GM03348 (cell line): Measurements from ENCODE around the gene STAMBP.
"Not testable (repeated sequence)": the region's sequence is repeated elsewhere in the genome, so short reads cannot be mapped to it uniquely, and the experiment has no call there.

Experiments used
- DNase-seq: peaks from one replicate; pipeline ENCODE4 v3.0.0; 2012; ENCODE audit warnings: low spot score

The STAMBP gene

GRCh38 chr2:73887596-73888353 lies 59.0 kb downstream of the STAMBP start:
- DNase-seq = not testable (repeated sequence)

DNA sequence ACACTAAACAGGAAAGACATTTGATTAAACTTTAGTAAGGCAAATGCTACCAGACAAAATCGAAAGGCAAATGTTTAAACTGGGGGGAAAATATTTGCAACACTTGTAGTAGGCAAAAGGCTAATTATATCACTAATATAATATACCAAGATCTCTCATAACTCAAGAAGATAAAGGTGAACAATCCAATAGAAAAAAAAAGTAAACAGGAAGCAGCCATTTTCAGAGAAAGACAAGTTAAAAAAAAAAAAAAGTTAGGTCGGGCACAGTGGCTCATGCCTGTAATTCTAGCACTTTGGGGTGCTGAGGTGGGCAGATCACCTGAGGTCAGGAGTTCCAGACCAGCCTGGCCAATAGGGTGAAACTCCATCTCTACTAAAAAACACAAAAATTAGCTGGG lies 59.6 kb downstream of the STAMBP start:
- DNase-seq = no peak

DNA sequence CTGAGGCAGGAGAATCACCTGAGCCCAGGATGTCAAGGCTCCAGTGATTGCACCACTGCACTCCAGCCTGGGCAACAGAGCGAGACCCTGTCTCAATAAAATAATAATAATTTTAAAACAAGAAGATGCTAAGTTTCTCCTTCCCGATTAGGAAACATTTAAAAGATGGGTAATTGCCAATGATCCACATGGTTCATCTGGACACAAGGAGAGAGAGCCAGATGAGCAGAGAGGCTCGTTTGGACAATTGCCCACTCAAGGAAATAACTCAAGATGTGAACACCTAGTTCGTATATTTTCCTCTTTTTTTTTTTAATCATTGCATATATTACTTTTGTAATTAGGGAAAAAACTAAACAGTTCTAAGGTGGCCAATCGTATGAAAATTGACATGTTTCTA lies 60.4 kb downstream of the STAMBP start:
- no peak for DNase-seq

- no peak for DNase-seq
These were observed 61.7 kb downstream of the STAMBP start for GRCh38 chr2:73890301-73891092.

DNA sequence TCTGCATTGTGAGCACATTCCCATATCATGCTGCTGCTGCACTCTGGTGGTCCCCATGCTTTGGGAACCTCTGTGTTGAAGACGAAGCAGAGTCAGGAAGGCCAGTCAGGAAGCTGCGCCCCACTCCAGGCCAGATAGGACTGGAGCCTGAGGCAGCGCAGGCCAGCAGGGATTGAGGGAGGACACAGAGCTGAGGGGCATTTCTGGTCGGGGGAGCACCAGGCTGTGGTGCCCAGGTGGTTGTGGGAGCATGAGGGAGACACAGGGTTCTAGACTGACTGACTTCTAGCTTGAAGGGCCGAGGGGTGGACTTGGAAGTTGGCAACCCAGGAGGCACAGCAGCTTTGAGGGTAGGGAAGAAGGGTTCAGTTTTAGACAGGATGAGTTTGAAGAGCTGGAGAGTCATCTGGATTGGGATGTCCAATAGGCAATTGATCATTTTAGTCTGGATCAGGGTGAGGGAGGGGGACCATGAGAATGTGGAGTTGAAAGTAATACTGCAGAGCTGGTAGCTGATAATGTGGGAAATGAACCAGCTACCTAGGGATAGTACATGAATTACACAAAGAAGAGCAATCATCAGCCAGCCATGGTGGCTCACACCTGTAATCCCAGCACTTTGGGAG lies 62.6 kb downstream of the STAMBP start:
- DNase-seq = no peak

GRCh38 chr2:73892631-73893329 lies 64.0 kb downstream of the STAMBP start, which contains the start of gene ACTG2:
Gene ACTG2, plus strand, starts transcription at chr2:73893008. Its CDS starts 8,304 bp downstream, at chr2:73901312.
- DNase-seq = no peak

DNA sequence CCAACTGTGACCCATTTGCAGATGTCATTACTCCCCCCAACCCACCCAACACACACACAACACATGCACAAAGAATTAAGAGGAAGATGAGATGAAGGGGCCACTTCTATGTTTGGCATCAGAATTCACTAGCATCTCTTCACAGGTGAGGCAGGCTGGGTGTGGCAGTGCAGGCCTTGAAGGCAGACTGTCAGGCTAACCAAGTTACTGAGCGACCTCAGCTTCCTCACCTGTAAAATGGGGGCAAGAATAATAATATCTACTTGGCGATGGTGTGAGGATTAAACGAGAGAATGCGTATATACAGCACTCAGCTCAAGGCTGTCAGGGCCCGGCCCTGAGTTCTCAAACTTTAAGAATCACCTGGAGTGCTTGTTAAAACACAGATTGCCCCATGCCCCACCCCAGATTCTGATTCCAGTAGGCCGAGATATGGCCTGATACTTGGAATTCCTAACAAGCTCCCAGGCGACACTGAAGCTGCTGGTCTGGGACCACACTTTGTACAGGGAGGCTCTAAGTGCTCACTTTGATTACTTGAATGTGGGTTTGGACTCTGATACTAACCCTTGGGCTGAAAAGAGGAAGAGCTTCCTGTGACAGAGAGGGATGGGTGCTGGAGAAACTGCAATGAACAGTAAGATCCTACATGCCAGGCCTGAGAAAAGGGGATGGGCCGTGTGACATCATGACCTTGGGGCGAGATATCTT lies 65.2 kb downstream of the STAMBP start:
- DNase-seq = no peak

DNA sequence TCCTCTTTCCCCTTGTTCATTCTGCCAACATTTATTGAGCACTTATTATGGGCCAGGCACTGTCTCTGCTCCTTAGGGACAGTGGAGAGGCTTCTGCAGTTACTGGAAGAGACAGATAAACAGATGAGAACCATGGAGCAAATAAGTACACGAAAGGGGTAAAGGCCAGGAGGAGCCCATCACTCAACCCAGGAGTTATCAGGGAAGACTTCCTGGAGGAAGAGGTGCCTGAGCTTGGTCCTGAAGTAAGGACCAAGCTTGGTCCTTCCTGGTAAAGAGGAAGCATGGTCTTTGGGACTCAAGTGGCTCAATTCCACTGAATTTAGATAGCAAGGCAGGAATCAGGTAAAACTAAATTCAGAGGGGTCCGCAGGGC lies 65.7 kb downstream of the STAMBP start:
- no peak for DNase-seq

DNA sequence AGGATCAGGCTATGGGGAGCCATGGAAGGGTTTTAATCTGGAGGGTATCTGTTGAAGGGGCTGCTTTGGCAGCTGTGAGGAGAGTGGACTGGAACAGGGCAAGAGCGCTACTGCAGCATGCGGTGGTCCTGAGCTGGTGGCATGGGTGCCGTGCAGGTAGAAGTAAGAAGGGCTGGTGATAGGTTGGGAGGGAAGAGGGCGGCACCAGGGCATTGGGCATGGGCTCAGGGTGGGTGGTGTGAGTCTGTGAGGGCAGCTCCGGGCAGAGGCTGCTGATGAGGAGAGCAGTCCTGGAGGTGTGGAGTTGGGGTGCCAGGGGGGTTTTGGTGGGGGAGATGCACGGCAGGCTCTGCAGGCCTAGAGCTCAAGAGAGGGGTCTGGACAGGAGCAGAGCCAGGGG lies 66.1 kb downstream of the STAMBP start:
- no peak for DNase-seq

DNA sequence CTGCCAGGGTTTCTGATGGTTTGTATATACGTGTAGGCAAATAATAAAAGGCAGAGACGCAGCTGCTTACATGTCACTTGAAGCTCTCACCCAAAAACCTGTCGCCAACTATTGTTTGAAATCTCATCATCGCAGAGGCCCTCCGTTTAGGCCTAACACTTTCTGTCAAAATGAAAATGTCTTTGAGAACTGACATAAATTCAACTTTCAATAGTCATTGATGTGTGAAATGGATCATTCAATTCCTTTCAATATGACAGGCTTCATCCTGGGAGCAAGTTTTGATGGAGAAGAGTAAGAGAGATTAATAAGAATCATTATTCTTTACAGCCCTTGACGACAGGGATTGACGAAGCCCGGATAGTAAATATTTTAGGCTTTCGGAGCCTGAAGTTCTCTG lies 66.7 kb downstream of the STAMBP start:
- DNase-seq = no peak

DNA sequence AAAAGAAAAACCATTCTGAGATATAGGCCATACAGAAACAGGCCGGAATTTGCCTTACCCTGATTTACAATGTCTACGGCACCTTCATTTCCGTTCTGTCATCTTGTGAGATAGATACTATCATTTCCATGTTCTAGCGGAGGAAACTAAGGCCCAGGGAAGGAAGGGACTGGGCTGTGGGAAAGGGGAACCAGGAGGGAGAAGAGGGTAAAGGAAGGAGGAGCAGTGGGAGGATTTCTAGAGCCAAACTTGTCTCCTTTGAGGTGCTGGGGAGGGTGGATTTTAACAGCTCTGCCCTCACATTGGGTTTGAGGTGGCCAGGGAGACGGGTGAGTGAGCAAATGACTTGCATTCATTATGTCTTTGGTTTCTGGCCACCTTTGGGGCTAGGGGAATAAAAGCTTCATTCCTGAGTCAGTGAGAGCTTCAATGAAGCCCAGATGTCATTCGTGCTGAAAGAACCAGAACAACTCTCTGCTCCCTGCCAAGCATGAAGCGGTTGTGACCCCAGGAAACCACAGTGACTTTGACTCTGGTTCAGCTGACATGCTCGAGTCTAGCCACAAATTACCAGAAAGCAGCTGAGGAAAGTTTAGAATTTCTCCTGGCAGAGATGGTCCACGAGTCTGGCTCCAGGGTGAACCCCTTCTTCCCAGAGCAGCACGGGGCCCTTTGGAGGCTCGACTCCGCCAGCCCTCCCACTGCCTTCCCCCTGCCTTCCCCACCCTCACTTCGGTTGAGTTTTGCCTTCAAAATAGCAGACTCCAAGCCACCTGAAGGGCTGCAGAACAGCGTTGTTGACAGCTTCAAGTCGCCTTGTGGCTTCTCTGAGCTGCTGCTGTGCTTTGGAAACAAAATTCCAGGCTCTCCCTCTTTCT lies 67.8 kb downstream of the STAMBP start:
- peak; percentile 90 for DNase-seq

DNA sequence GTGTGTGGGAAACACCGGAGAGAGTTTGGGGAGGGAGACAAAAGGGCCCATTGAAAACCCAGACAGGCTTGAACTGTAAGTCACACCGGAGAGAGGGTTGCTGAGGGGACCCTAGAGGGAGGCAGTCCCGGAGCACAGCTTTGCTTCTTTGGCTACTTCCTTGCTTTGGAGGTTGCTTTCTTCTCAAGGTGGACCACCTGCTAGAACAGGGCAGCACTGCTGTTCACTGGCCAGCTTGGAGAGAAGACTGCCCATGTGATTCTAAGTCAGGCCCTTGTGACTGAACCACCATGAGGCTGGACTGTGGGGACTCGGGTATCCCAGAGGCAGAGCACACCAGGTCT lies 68.5 kb downstream of the STAMBP start:
- no peak for DNase-seq

GRCh38 chr2:73897934-73898333 lies 69.2 kb downstream of the STAMBP start:
- DNase-seq = no peak

DNA sequence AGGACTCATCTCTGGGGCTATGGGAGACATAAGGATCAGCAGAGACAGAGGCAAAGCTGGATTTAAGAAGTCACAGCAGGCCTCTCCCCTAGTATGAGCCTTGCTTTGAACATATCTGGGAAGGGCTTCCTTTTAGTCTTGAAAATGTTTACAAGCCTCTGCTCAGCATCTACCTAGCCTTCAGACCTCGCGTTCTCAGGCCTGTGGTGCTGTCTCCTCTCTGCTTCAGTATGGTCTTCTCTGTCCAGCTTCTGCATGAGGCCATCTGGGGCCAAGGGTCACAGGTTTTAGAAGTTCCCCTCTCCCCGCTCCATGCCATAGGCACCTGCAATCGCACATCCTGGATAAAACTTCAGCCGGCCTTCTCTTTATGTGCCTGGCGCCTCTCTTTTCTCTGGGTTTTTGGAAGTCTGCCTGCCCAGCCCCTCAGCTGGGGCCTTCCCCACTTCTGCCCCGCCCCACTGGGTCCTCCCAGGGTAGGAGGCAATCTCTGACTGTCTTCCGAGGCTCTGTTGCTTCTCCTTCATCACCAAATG lies 71.1 kb downstream of the STAMBP start:
- DNase-seq = no peak

- no peak for DNase-seq
These were observed 72.4 kb downstream of the STAMBP start for GRCh38 chr2:73901143-73901542.

DNA sequence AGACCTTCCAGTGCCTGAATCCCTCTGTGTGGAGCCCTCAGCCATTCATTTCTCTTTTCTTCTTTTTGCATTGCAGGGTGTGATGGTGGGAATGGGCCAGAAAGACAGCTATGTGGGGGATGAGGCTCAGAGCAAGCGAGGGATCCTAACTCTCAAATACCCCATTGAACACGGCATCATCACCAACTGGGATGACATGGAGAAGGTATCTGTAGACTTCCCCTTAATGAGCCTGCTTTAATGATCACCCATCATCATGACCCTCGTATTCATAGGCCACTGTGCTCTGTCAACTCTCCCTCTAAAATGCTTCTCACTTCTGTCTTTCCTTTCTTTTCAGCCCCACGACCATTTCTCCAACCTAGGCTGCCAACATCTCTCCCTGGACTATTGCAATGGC lies 73.5 kb downstream of the STAMBP start:
- no peak for DNase-seq

DNA sequence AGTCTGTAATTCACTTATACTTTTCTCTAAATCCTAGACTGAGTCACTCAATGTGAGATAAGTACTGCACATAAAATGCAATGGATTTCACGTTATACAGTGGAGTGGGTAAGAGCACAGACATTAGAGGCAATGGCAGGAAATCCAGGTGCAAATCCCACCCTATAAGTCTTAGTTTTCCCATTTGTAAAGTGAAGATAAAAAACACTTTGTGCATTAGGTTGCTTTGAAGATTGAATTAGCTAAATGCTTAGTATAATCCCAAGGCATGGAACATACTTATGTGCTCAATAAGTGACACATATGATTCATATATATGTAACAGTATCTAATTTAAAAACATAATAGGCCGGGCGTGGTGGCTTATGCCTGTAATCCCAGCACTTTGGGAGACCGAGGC lies 74.6 kb downstream of the STAMBP start:
- DNase-seq = no peak

DNA sequence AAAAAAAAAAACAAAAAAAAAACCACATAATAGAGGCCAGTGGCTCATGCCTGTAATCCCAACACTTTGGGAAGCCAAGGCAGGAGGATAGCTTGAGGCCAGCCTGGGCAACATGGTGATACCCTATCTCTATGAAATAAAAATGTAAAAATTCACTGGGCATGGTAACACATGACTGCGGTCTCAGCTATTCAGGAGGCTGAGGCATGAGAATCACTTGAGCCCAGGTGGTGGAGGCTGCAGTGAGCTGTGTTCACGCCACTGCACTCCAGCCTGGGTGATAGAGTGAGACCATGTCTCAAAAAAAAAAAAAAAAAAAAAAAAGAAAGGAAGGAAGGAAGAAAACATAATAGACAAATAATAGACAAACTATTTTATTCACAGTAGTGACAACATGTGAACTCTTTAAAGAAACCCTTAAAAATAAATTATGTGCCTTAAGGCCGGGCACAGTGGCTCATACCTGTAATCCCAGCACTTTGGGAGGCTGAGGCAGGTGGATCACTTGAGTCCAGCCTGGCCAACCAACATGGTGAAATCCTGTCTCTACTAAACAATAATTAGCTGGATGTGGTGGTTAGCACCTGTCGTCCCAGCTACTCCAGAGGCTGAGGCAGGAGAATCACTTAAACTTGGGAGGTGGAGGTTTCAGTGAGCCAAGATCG lies 75.3 kb downstream of the STAMBP start:
- not testable (repeated sequence) for DNase-seq

- DNase-seq = no peak
These were observed 76.2 kb downstream of the STAMBP start for GRCh38 chr2:73904952-73905351.
